Smooth muscle cell (in vitro differentiated cells): ENCODE results near the gene TTC23. TPM values are rescaled to one million over a fixed set of nuclear protein-coding genes. Genes with fewer than 3 reads are reported as not detected.

Experiments used
- DNase-seq: peaks from one replicate; lab custom pipeline; 2025; ENCODE audit not compliant: unreplicated experiment; lab: John Stamatoyannopoulos, UW
- H2AFZ ChIP-seq: fragments of 200-600 bp; sonication (generic); 2 replicates; pipeline ENCODE4 v1.6.0; 2016; ENCODE audit warnings: antibody characterized with exemption, low read depth, mild to moderate bottlenecking
- H3F3A ChIP-seq: fragments of 200-600 bp; sonication (generic); 2 replicates; pipeline ENCODE4 v1.6.0; 2017; ENCODE audit warnings: antibody characterized with exemption, low read depth
- H3K27ac ChIP-seq: fragments of 200-600 bp; sonication (generic); 2 replicates; pipeline ENCODE4 v1.5.1; 2016; ENCODE audit warnings: low read depth, mild to moderate bottlenecking
- H3K27me3 ChIP-seq: fragments of 200-600 bp; sonication (generic); 2 replicates; pipeline ENCODE4 v1.6.1; 2016; ENCODE audit warnings: low read depth, mild to moderate bottlenecking
- H3K36me3 ChIP-seq: fragments of 200-600 bp; sonication (generic); 2 replicates; pipeline ENCODE4 v1.5.1; 2016; ENCODE audit warnings: low read depth
- H3K4me1 ChIP-seq: fragments of 200-600 bp; sonication (generic); 2 replicates; pipeline ENCODE4 v1.5.1; 2016; ENCODE audit warnings: low read depth
- H3K4me2 ChIP-seq: fragments of 200-600 bp; sonication (generic); 2 replicates; pipeline ENCODE4 v1.6.0; 2016; ENCODE audit warnings: mild to moderate bottlenecking
- H3K4me3 ChIP-seq: fragments of 200-600 bp; sonication (generic); 2 replicates; pipeline ENCODE4 v1.5.1; 2016; ENCODE audit warnings: mild to moderate bottlenecking
- H3K79me2 ChIP-seq: fragments of 200-600 bp; sonication (generic); 2 replicates; pipeline ENCODE4 v1.6.0; 2016; ENCODE audit warnings: low read depth, mild to moderate bottlenecking
- H3K9ac ChIP-seq: fragments of 200-600 bp; sonication (generic); 2 replicates; pipeline ENCODE4 v1.6.0; 2016; ENCODE audit warnings: low read depth
- H3K9me3 ChIP-seq: fragments of 200-600 bp; sonication (generic); replicated peaks from 2 replicates; pipeline ENCODE4 v1.5.1; 2016; ENCODE audit warnings: low read depth
- H4K20me1 ChIP-seq: fragments of 200-600 bp; sonication (generic); 2 replicates; pipeline ENCODE4 v1.6.0; 2016; ENCODE audit warnings: low read depth
- CTCF ChIP-seq: fragments of 200-600 bp; sonication (generic); IDR thresholded peaks from 2 replicates; pipeline ENCODE4 v1.5.1; 2017; ENCODE audit warnings: borderline replicate concordance, mild to moderate bottlenecking, antibody characterized with exemption; ENCODE audit not compliant: insufficient read depth, poor library complexity, severe bottlenecking
- WGBS: methylation state at CpG from one replicate; pipeline ENCODE4 v1.1.7; 2016; ENCODE audit warnings: low lambda C conversion rate; 5-methylcytosine and 5-hydroxymethylcytosine counted together
- polyA plus RNA-seq: library from polyadenylated mRNA; unstranded; fragments of >200 nt; fragmentation: Nextera tagmentation; extraction: Ambion mirVana; gene quantifications from 2 replicates; pipeline ENCODE4 v1.2.1, GENCODE V29; 2016
- total RNA-seq: library from RNA; depleted of rRNA; stranded (reverse); fragments of >200 nt; gene quantifications from 2 replicates; pipeline ENCODE4 v1.2.3, GENCODE V29; 2014

TTC23 gene
- total and polyA plus RNA-seq, 2 experiments from 2014 or later: 25.0 to 45.4 TPM

GRCh38 chr15:99158626-99159412 is 90.6 kb downstream of the TTC23 start:
- Histone ChIP-seq H3K4me3 (no peak overlapping the region), H3K4me1 (peaks cover 9% of the 10 kb centered on the region), H3K9me3 (no peaks in the 10 kb centered on the region), H3K27ac (no peak overlapping the region), H3K4me2 (no peak overlapping the region), H3K36me3 (peaks cover 8% of the 10 kb centered on the region), H3K9ac (no peak overlapping the region), H2AFZ (no peak overlapping the region), H3K27me3 (no peaks in the 10 kb centered on the region), H3F3A (no peaks in the 10 kb centered on the region), H4K20me1 (no peaks in the 10 kb centered on the region), H3K79me2 (no peaks in the 10 kb centered on the region)
- 95% methylated on average over 6 of the region's 6 CpGs for WGBS
- no peak for TF ChIP-seq CTCF
- no peak for DNase-seq

- Histone ChIP-seq H3K27me3 (no peaks in the 10 kb centered on the region), H3K4me1 (peaks cover 9% of the 10 kb centered on the region), H3K9ac (no peak overlapping the region), H3K27ac (no peak overlapping the region), H4K20me1 (no peaks in the 10 kb centered on the region), H3K4me3 (no peak overlapping the region), H3K36me3 (peaks cover 8% of the 10 kb centered on the region), H3K4me2 (no peak overlapping the region), H2AFZ (no peak overlapping the region), H3K79me2 (no peaks in the 10 kb centered on the region), H3F3A (no peaks in the 10 kb centered on the region), H3K9me3 (no peaks in the 10 kb centered on the region)
- no peak for DNase-seq
- no peak for TF ChIP-seq CTCF
- WGBS: 93% methylated on average over 3 of the region's 3 CpGs
Observed at GRCh38 chr15:99157456-99157855, 91.9 kb downstream of the TTC23 start.

- Histone ChIP-seq H3K4me3 (peak overlapping the region; percentile 13), H4K20me1 (no peaks in the 10 kb centered on the region), H3K9ac (no peak overlapping the region), H3K36me3 (peaks cover 5% of the 10 kb centered on the region), H3K27me3 (no peaks in the 10 kb centered on the region), H2AFZ (no peak overlapping the region), H3K4me2 (no peak overlapping the region), H3K4me1 (peaks cover 9% of the 10 kb centered on the region), H3K79me2 (no peaks in the 10 kb centered on the region), H3F3A (no peaks in the 10 kb centered on the region), H3K9me3 (no peaks in the 10 kb centered on the region), H3K27ac (peak overlapping the region; percentile 48)
- no peak for TF ChIP-seq CTCF
- DNase-seq: no peak
- 44% methylated on average over 9 of the region's 9 CpGs for WGBS
Observed at GRCh38 chr15:99155961-99156443, 93.4 kb downstream of the TTC23 start.

- Histone ChIP-seq H3K36me3 (peaks cover 5% of the 10 kb centered on the region), H4K20me1 (no peaks in the 10 kb centered on the region), H3K9ac (no peak overlapping the region), H3K27ac (no peak overlapping the region), H3K9me3 (no peaks in the 10 kb centered on the region), H3K27me3 (no peaks in the 10 kb centered on the region), H2AFZ (no peak overlapping the region), H3K4me3 (no peak overlapping the region), H3K79me2 (no peaks in the 10 kb centered on the region), H3K4me2 (no peak overlapping the region), H3F3A (no peaks in the 10 kb centered on the region), H3K4me1 (peaks cover 9% of the 10 kb centered on the region)
- WGBS: 59% methylated on average over 2 of the region's 2 CpGs
- DNase-seq: no peak
- TF ChIP-seq CTCF: no peak
Observed at GRCh38 chr15:99154271-99154670, 95.1 kb downstream of the TTC23 start.
